Kidney epithelial cell (primary cell): ENCODE measurements around the gene AFAP1L1. TPM values are rescaled to one million over a fixed set of nuclear protein-coding genes. Genes with fewer than 3 reads are reported as not detected.
"Not testable (repeated sequence)": the region's sequence is repeated elsewhere in the genome, so short reads cannot be mapped to it uniquely, and the experiment has no call there.

Source experiments
- DNase-seq: peaks from one replicate; pipeline ENCODE4 v3.0.0-alpha.2; 2010; ENCODE audit warnings: low read depth
- H3K27me3 ChIP-seq: 2 replicates; pipeline ENCODE4 v1.6.0; 2011; ENCODE audit warnings: low read length; ENCODE audit not compliant: control insufficient read depth, insufficient read depth
- H3K36me3 ChIP-seq: 2 replicates; pipeline ENCODE4 v1.5.1; 2011; ENCODE audit warnings: low read length; ENCODE audit not compliant: control insufficient read depth, insufficient read depth
- H3K4me3 ChIP-seq: 2 replicates; pipeline ENCODE4 v1.5.1; 2011; ENCODE audit warnings: low read depth, mild to moderate bottlenecking, control low read depth, low read length
- CTCF ChIP-seq: IDR thresholded peaks from 2 replicates; pipeline ENCODE4 v1.5.1; 2011; ENCODE audit warnings: mild to moderate bottlenecking, moderate library complexity, low read length, control low read depth, inconsistent platforms; ENCODE audit not compliant: insufficient read depth, poor library complexity, severe bottlenecking
- total RNA-seq: library from RNA; depleted of rRNA; stranded (reverse); fragments of >200 nt; gene quantifications from 2 replicates; pipeline ENCODE4 v1.2.3, GENCODE V29; 2015

The AFAP1L1 gene
- total RNA-seq, 1 donor from 2014 or later = 15.3 TPM

- no peak for TF ChIP-seq CTCF
- DNase-seq = no peak
- H3K36me3 ChIP-seq = no peaks in the 10 kb centered on the region
- H3K27me3 ChIP-seq = no peaks in the 10 kb centered on the region
- H3K4me3 ChIP-seq = peak overlapping the region; percentile 50
These were observed 404 bp upstream of the AFAP1L1 start for GRCh38 chr5:149271195-149271715.

- H3K27me3 ChIP-seq, DNase-seq, H3K4me3 ChIP-seq, H3K36me3 ChIP-seq: not testable (repeated sequence)
These were observed 1.1 kb downstream of the AFAP1L1 start for GRCh38 chr5:149272781-149273180.

- DNase-seq = no peak
- Histone ChIP-seq H3K27me3 (no peaks in the 10 kb centered on the region), H3K36me3 (no peaks in the 10 kb centered on the region), H3K4me3 (no peak overlapping the region)
- no peak for TF ChIP-seq CTCF
These were observed 1.6 kb downstream of the AFAP1L1 start for GRCh38 chr5:149273237-149273636.

GRCh38 chr5:149273950-149274349 is 2.3 kb downstream of the AFAP1L1 start:
- no peak for TF ChIP-seq CTCF
- Histone ChIP-seq H3K36me3 (no peaks in the 10 kb centered on the region), H3K4me3 (no peak overlapping the region), H3K27me3 (no peaks in the 10 kb centered on the region)
- no peak for DNase-seq

GRCh38 chr5:149274939-149275338 is 3.3 kb downstream of the AFAP1L1 start:
- H3K27me3 ChIP-seq = no peaks in the 10 kb centered on the region
- TF ChIP-seq CTCF = no peak
- H3K36me3 ChIP-seq = no peaks in the 10 kb centered on the region
- DNase-seq = no peak
- no peak overlapping the region for H3K4me3 ChIP-seq

GRCh38 chr5:149277801-149278200 is 6.1 kb downstream of the AFAP1L1 start:
- TF ChIP-seq CTCF = no peak
- no peak for DNase-seq
- Histone ChIP-seq H3K4me3 (no peak overlapping the region), H3K27me3 (no peaks in the 10 kb centered on the region), H3K36me3 (no peaks in the 10 kb centered on the region)
